Endothelial cell of umbilical vein (primary cell): Measurements from ENCODE around the gene ZDHHC22. TPM values are rescaled to one million over a fixed set of nuclear protein-coding genes. Genes with fewer than 3 reads are reported as not detected.

Experiments
- BruUV-seq: library from RNA; stranded (reverse); fragments of 400-500 nt; replicated peaks from 2 replicates; lab custom pipeline; 2021; lab: Mats Ljungman, UMichigan
- CTCF ChIA-PET: fragments of 300-600, 350-600 bp; sonication (Branson Sonifier 250); formaldehyde crosslinking; loops from one replicate; lab custom pipeline; 2021; ENCODE audit warnings: antibody characterized with exemption, inconsistent platforms; lab: Charles Lee
- POLR2A ChIA-PET: fragments of 300-600, 350-600 bp; sonication (Branson Sonifier 250); formaldehyde crosslinking; loops from one replicate; lab custom pipeline; 2021; ENCODE audit warnings: antibody characterized with exemption, inconsistent platforms; lab: Charles Lee
- DNase-seq: peaks from one replicate; pipeline ENCODE4 v3.0.0-alpha.2; 2011; ENCODE audit warnings: low read depth, low spot score
- FAIRE-seq: peaks from 2 replicates; lab custom pipeline; 2011; peaks lifted over from hg19 to GRCh38; lab: Jason Lieb, UNC
- H2AFZ ChIP-seq: 2 replicates; pipeline ENCODE4 v1.6.0; 2012; ENCODE audit warnings: low read depth, low read length, control low read depth, inconsistent platforms
- H3K27ac ChIP-seq: 2 replicates; pipeline ENCODE4 v1.5.1; 2011; ENCODE audit warnings: low read depth, mild to moderate bottlenecking, control low read depth, low read length, moderate library complexity; ENCODE audit not compliant: insufficient read depth
- H3K27me3 ChIP-seq, 2 experiments: 2 replicates each; pipeline versions ENCODE4 v1.6.0 to v1.6.1; 2011; ENCODE audit warnings: low read length in 2 of 2, mixed read lengths in 1 of 2; ENCODE audit not compliant: control insufficient read depth in 2 of 2, insufficient read depth in 2 of 2
- H3K36me3 ChIP-seq, 2 experiments: 2 replicates in 1 of 2; 3 replicates in 1 of 2; pipeline ENCODE4 v1.5.1; 2011; ENCODE audit warnings: low read length in 2 of 2, mild to moderate bottlenecking in 1 of 2, moderate library complexity in 1 of 2; ENCODE audit not compliant: control insufficient read depth in 2 of 2, insufficient read depth in 2 of 2; ENCODE audit errors: extremely low read depth in 1 of 2
- H3K4me1 ChIP-seq: 3 replicates; pipeline ENCODE4 v1.5.1; 2011; ENCODE audit warnings: mild to moderate bottlenecking, low read length; ENCODE audit not compliant: control insufficient read depth, insufficient read depth; ENCODE audit errors: extremely low read depth
- H3K4me2 ChIP-seq: 2 replicates; pipeline ENCODE4 v1.6.1; 2011; ENCODE audit warnings: low read length, control low read depth, mixed read lengths; ENCODE audit not compliant: insufficient read depth
- H3K4me3 ChIP-seq, 3 experiments: fragments of 200-600 bp in 1 of 3; sonication (generic), shearing (Covaris generic) in 1 of 3; replicated peaks in 1 of 3; 2 replicates each; pipeline ENCODE4 v1.5.1; 2011 to 2016; ENCODE audit warnings: control low read depth in 3 of 3, low read length in 3 of 3, mild to moderate bottlenecking in 2 of 3, inconsistent platforms in 1 of 3, low read depth in 1 of 3, moderate library complexity in 1 of 3; ENCODE audit not compliant: insufficient read depth in 1 of 3
- H3K79me2 ChIP-seq: 2 replicates; pipeline ENCODE4 v1.6.0; 2012; ENCODE audit warnings: low read length, inconsistent platforms; ENCODE audit not compliant: control insufficient read depth, insufficient read depth
- H3K9ac ChIP-seq: replicated peaks from 2 replicates; pipeline ENCODE3; 2011; ENCODE audit warnings: low read length, control low read depth; ENCODE audit not compliant: insufficient read depth; ENCODE audit errors: extremely low read depth
- H3K9me1 ChIP-seq: replicated peaks from 3 replicates; pipeline ENCODE4 v1.6.0; 2011; ENCODE audit warnings: mild to moderate bottlenecking, low read length; ENCODE audit not compliant: control insufficient read depth, insufficient read depth; ENCODE audit errors: extremely low read depth
- H3K9me3 ChIP-seq: replicated peaks from 2 replicates; pipeline ENCODE4 v1.5.1; 2012; ENCODE audit warnings: low read length, inconsistent platforms; ENCODE audit not compliant: control insufficient read depth, insufficient read depth
- H4K20me1 ChIP-seq: replicated peaks from 2 replicates; pipeline ENCODE3; 2011; ENCODE audit warnings: mild to moderate bottlenecking, low read length; ENCODE audit not compliant: control insufficient read depth, insufficient read depth; ENCODE audit errors: extremely low read depth
- EZH2 ChIP-seq: IDR thresholded peaks from 2 replicates; pipeline ENCODE4 v1.6.1; 2012; ENCODE audit warnings: borderline replicate concordance, low read depth, mild to moderate bottlenecking, moderate library complexity, low read length, inconsistent platforms; ENCODE audit not compliant: severe bottlenecking
- FOS ChIP-seq: IDR thresholded peaks from 2 replicates; pipeline ENCODE4 v1.6.1; 2011; ENCODE audit warnings: mild to moderate bottlenecking, low read length, moderate library complexity, borderline replicate concordance; ENCODE audit not compliant: insufficient read depth
- GATA2 ChIP-seq: IDR thresholded peaks from 2 replicates; pipeline ENCODE4 v1.7.0; 2011; ENCODE audit warnings: low read depth, mild to moderate bottlenecking, moderate library complexity, mixed read lengths, low read length; ENCODE audit not compliant: insufficient read length, insufficient read depth
- JUN ChIP-seq: IDR thresholded peaks from 2 replicates; pipeline ENCODE4 v1.6.1; 2011; ENCODE audit warnings: borderline replicate concordance, low read depth; ENCODE audit not compliant: insufficient read length, insufficient read depth
- MYC ChIP-seq: IDR thresholded peaks from one replicate; pipeline ENCODE4 v1.6.1; 2011; ENCODE audit warnings: mild to moderate bottlenecking, low read depth, low read length
- POLR2A ChIP-seq: IDR thresholded peaks from 2 replicates; pipeline ENCODE4 v1.6.1; 2012; ENCODE audit warnings: low read depth, mild to moderate bottlenecking, control low read depth, low read length
- POLR2AphosphoS5 ChIP-seq: IDR thresholded peaks from 2 replicates; pipeline ENCODE4 v1.6.1; 2012; ENCODE audit warnings: low read depth, mild to moderate bottlenecking, control low read depth, low read length, moderate library complexity; ENCODE audit not compliant: insufficient read depth
- dilution Hi-C: fragments of 300-500 bp; cut with MboI; formaldehyde crosslinking; loops from one replicate; pipeline ENCODE4 v1.15.0; 2019; ENCODE audit warnings: low sequenced_read_pairs; ENCODE audit not compliant: extremely low pct_ligation_motif_present
- intact Hi-C: fragments of 100-400 bp; cut with micrococcal nuclease; formaldehyde crosslinking; loops from one replicate; pipeline ENCODE4 v1.10.0; 2022
- polyA plus RNA-seq, 4 experiments: library from polyadenylated mRNA; depleted of rRNA in 3 of 4; stranded (reverse) in 3 of 4; unstranded in 1 of 4; fragments of >200 nt; gene quantifications; 2 replicates each; pipeline versions ENCODE4 v1.2.1 to v1.2.3, GENCODE V29; 2011 to 2012; ENCODE audit warnings: missing spikeins in 1 of 4
- total RNA-seq: library from RNA; stranded (reverse); gene quantifications from 2 replicates; pipeline ENCODE4 v1.2.3, GENCODE V29; 2021
- TF ChIP-seq, protein P1 (sequence below), 2 donors: IDR thresholded peaks; 1 replicate in 1 of 2; 2 replicates in 1 of 2; pipeline ENCODE4 v1.5.1; 2011; ENCODE audit warnings: low read length in 2 of 2, mild to moderate bottlenecking in 2 of 2, moderate library complexity in 2 of 2, control low read depth in 1 of 2, inconsistent platforms in 1 of 2, low read depth in 1 of 2; ENCODE audit not compliant: insufficient read depth in 1 of 2; ENCODE audit errors: extremely low read depth in 1 of 2
- TF ChIP-seq, protein P2 (sequence below): IDR thresholded peaks from 2 replicates; pipeline ENCODE4 v1.6.1; 2011; ENCODE audit not compliant: insufficient read depth, insufficient read length

ZDHHC22 gene
- total and polyA plus RNA-seq, 2 donors (not counting 3 experiments of a cell fraction or from before 2014, with no cell fraction given), result 0.03 to 0.24 TPM

DNA sequence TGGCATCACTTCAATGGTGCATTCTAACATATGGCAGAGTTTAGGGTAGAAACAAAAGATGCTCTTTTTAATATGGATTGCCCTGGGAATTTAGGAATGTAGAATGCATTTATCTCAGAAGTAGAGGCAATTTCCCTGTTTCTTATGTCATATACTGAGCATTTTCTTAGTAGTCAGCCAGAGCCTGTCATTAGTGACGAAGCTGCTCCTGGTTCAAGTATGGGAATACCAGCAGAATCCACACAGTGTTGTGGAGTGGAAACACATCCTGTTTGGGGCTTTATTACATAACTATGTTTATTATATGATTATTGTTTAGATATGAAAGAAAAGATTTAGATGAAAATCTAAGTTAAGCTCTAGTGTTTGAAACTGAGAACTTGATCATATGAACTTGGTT, 31.3 kb downstream of the ZDHHC22 start:
- dilution Hi-C loops (no loop called here), intact Hi-C loops (no loop called here)
- Histone ChIP-seq H2AFZ (no peak overlapping the region), H3K79me2 (no peaks in the 10 kb centered on the region), H4K20me1 (no peaks in the 10 kb centered on the region), H3K4me1 (peaks cover 14% of the 10 kb centered on the region), H3K9me3 (no peaks in the 10 kb centered on the region), H3K27ac (no peak overlapping the region), H3K4me2 (no peak overlapping the region), H3K9me1 (no peaks in the 10 kb centered on the region), H3K9ac (no peak overlapping the region), H3K27me3 (no peaks in the 10 kb centered on the region), H3K36me3 (peaks cover 12 to 19% of the 10 kb centered on the region in 2 experiments), H3K4me3 (no peak overlapping the region)
- DNase-seq (no peak), FAIRE-seq (no peak)
- ChIA-PET CTCF (interaction anchor here (1.2 to 1.8 kb wide), 6 partner anchors 12 to 238 kb away, joined by 3 to 7 read pairs (median 5); partner anchors contain the start of gene CIPC), POLR2A (interaction anchor here (1.0 kb wide), 1 partner anchor 11 kb away, joined by 4 read pairs; no protein-coding TSS in a partner anchor)
- no TSS peak for BruUV-seq
- no peak for TF ChIP-seq JUN
- TF ChIP-seq MYC, result no peak
- no peak for TF ChIP-seq POLR2AphosphoS5
- TF ChIP-seq, protein P1, sequence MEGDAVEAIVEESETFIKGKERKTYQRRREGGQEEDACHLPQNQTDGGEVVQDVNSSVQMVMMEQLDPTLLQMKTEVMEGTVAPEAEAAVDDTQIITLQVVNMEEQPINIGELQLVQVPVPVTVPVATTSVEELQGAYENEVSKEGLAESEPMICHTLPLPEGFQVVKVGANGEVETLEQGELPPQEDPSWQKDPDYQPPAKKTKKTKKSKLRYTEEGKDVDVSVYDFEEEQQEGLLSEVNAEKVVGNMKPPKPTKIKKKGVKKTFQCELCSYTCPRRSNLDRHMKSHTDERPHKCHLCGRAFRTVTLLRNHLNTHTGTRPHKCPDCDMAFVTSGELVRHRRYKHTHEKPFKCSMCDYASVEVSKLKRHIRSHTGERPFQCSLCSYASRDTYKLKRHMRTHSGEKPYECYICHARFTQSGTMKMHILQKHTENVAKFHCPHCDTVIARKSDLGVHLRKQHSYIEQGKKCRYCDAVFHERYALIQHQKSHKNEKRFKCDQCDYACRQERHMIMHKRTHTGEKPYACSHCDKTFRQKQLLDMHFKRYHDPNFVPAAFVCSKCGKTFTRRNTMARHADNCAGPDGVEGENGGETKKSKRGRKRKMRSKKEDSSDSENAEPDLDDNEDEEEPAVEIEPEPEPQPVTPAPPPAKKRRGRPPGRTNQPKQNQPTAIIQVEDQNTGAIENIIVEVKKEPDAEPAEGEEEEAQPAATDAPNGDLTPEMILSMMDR (IDR thresholded peaks at IDR 0.05; ENCODE audit: extremely low read depth in 1 of 2, insufficient read depth in 1 of 2, low read depth in 1 of 2, low read length in 2 of 2), result no peak
- TF ChIP-seq, protein P2, sequence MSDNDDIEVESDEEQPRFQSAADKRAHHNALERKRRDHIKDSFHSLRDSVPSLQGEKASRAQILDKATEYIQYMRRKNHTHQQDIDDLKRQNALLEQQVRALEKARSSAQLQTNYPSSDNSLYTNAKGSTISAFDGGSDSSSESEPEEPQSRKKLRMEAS, result no peak
- no peak for TF ChIP-seq GATA2
- TF ChIP-seq POLR2A, result no peak
- TF ChIP-seq FOS, result no peak
- TF ChIP-seq EZH2, result no peak
